CD4-positive, CD25-positive, alpha-beta regulatory T cell (primary cell): Measurements from ENCODE around the gene CLCN4. TPM values are rescaled to one million over a fixed set of nuclear protein-coding genes. Genes with fewer than 3 reads are reported as not detected.

Experiments used
- ATAC-seq, 2 donors: fragments of 150-1000 bp; cut with Tn5 transposase; one replicate each; pipeline ENCODE4 v1.10.0; 2021; ENCODE audit warnings: low read depth in 2 of 2, moderate number of reproducible peaks in 2 of 2, moderate library complexity in 1 of 2
- DNase-seq, 3 donors: peaks; one replicate each; pipeline versions ENCODE4 v3.0.0 to v3.0.0-alpha.2; 2012 to 2022; ENCODE audit warnings: mixed read lengths in 1 of 3
- H3K27ac ChIP-seq: one replicate; pipeline ENCODE4 v1.7.0; 2013; ENCODE audit warnings: mild to moderate bottlenecking, low read length; ENCODE audit not compliant: insufficient read depth, poor library complexity, severe bottlenecking
- H3K27me3 ChIP-seq: one replicate; pipeline ENCODE4 v1.7.0; 2013; ENCODE audit warnings: low read length; ENCODE audit not compliant: control insufficient read depth, insufficient read depth
- H3K36me3 ChIP-seq: one replicate; pipeline ENCODE4 v1.7.0; 2013; ENCODE audit warnings: mild to moderate bottlenecking, low read length, moderate library complexity; ENCODE audit not compliant: control insufficient read depth, insufficient read depth
- H3K4me1 ChIP-seq: 2 replicates; pipeline ENCODE4 v1.7.0; 2013; ENCODE audit warnings: mild to moderate bottlenecking, low read length; ENCODE audit not compliant: insufficient read depth, control insufficient read depth, poor library complexity, severe bottlenecking
- H3K4me3 ChIP-seq: one replicate; pipeline ENCODE4 v1.7.0; 2013; ENCODE audit warnings: low read depth, mild to moderate bottlenecking, low read length, moderate library complexity
- H3K9me3 ChIP-seq, 2 experiments: 1 replicate in 1 of 2; 2 replicates in 1 of 2; pipeline ENCODE4 v1.7.0; 2013; ENCODE audit warnings: low read length in 2 of 2, mild to moderate bottlenecking in 1 of 2, moderate library complexity in 1 of 2; ENCODE audit not compliant: control insufficient read depth in 2 of 2
- H3K27ac Mint-ChIP-seq, 3 donors: one replicate each; pipeline ENCODE4 v1.8.0; 2020 to 2022; ENCODE audit warnings: mild to moderate bottlenecking in 3 of 3, mixed read lengths in 3 of 3, moderate library complexity in 2 of 3
- H3K27me3 Mint-ChIP-seq: one replicate; pipeline ENCODE4 v1.8.0; 2022; ENCODE audit warnings: mild to moderate bottlenecking, mixed read lengths
- H3K36me3 Mint-ChIP-seq: one replicate; pipeline ENCODE4 v1.8.0; 2020; ENCODE audit warnings: mixed read lengths
- H3K4me1 Mint-ChIP-seq, 4 donors: one replicate each; pipeline ENCODE4 v1.8.0; 2020 to 2022; ENCODE audit warnings: mixed read lengths in 4 of 4, mild to moderate bottlenecking in 1 of 4
- H3K4me3 Mint-ChIP-seq, 4 donors: one replicate each; pipeline ENCODE4 v1.8.0; 2020 to 2022; ENCODE audit warnings: mild to moderate bottlenecking in 4 of 4, mixed read lengths in 4 of 4, moderate library complexity in 3 of 4
- H3K9me3 Mint-ChIP-seq, 7 donors: one replicate each; pipeline ENCODE4 v1.8.0; 2020 to 2022; ENCODE audit warnings: mixed read lengths in 7 of 7, mild to moderate bottlenecking in 3 of 7, moderate library complexity in 2 of 7
- polyA plus RNA-seq, 4 donors: library from polyadenylated mRNA; unstranded; fragments of 300-500 nt; fragmentation: Illumina TruSeq; gene quantifications; one replicate each; pipeline ENCODE4 v1.2.3, GENCODE V29; 2021
- total RNA-seq: library from RNA; stranded (reverse); gene quantifications from one replicate; pipeline ENCODE4 v1.2.3, GENCODE V29; 2022

CLCN4 gene
- total and polyA plus RNA-seq, 5 donors from 2014 or later = 0.37 TPM; not detected in 4

DNA sequence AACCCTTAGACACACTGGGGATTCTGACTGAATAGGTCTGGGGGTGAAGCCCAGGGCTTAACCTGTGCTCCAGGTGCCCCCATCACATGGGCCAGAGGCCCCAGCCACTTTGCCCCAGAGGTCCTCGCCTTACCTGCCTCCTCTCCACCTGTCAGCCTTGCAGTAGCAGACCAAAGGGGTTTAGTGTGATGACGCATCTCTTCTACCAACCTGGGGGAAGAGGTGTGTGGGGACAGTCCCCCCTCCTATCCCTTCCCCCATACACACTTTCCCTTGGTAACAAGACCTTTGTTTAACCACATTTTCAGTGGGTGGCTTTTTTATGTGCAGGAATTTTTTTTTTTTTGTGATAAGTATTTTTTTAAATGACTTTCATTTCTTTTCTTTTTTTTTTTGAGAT, 6.3 kb downstream of the CLCN4 start:
- H3K27ac ChIP-seq = no peak overlapping the region
- Mint-ChIP-seq H3K36me3 (no peaks in the 10 kb centered on the region), H3K9me3 (peaks cover 0 to 2% (median 0%) of the 10 kb centered on the region in 7 donors), H3K4me1 (peaks cover 0 to 6% (median 2%) of the 10 kb centered on the region in 4 donors), H3K4me3 (no peak overlapping the region), H3K27ac (no peak overlapping the region), H3K27me3 (peaks cover 23% of the 10 kb centered on the region)
- H3K9me3 ChIP-seq = no peaks in the 10 kb centered on the region
- H3K4me1 ChIP-seq = peaks cover 8% of the 10 kb centered on the region
- no peak overlapping the region for H3K4me3 ChIP-seq
- no peak for DNase-seq
- peaks cover under 1% of the 10 kb centered on the region for H3K27me3 ChIP-seq
- ATAC-seq = no peak
- no peaks in the 10 kb centered on the region for H3K36me3 ChIP-seq

DNA sequence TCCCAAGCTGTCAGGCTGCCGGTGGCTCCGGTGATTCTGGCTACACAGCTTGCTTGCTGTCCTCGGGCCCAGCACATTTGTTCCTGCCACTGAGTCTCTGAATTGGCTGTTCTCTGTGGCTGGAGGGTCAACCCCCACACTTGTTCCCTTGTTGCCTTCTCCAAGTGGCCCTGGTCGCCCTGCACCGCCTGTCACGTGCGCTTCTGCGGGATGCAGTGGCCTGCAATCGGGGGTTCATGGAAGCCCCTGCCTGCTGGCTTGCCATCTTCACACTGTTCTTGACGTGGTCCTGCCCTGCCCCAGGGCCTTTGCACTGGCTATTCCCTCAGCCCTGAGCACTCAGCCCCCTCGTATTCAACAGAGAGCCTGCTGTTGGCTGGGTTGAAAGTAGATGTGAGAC, 8.1 kb downstream of the CLCN4 start:
- Mint-ChIP-seq H3K9me3 (peaks cover 0 to 2% (median 0%) of the 10 kb centered on the region in 7 donors), H3K4me1 (peaks cover 0 to 3% (median 0%) of the 10 kb centered on the region in 4 donors), H3K27ac (no peak overlapping the region), H3K36me3 (no peaks in the 10 kb centered on the region), H3K27me3 (peaks cover 13% of the 10 kb centered on the region), H3K4me3 (no peak overlapping the region)
- no peaks in the 10 kb centered on the region for H3K9me3 ChIP-seq
- ATAC-seq (no peak), DNase-seq (no peak)
- no peaks in the 10 kb centered on the region for H3K27me3 ChIP-seq
- H3K4me1 ChIP-seq = peaks cover 3% of the 10 kb centered on the region
- no peak overlapping the region for H3K27ac ChIP-seq
- no peaks in the 10 kb centered on the region for H3K36me3 ChIP-seq
- no peak overlapping the region for H3K4me3 ChIP-seq

DNA sequence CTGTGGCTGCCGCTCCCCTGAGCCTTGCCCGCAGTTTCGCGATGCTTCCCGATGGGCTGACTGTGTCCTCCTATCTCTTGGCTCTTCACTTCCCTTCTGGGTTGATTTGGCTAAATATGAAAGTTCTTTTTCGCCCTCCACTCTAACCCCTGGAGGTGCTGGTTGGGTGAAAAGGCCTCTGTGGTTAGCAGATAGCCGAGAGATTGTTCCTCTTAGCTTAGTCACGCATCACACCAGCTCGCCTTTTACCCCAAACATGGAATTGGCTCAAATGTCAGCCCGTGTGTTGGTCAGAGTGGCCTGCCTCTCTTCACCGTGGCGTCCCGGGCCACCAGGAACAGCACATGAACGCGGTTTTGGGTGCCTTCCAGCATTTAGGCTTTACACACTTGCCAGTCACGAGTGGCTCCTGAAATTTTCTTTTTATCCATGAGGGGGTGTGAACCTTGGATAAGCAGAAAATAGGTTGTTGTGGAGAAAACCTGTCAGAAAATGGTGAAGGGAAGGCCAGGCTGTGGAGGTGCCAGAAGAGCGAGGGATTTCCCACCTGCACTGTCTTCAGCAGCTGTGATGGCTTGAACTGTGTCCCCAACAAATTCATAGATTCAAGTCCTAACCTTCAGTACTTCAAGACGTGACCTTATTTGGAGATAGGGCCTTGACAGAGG, 8.9 kb downstream of the CLCN4 start:
- H3K27me3 Mint-ChIP-seq = peaks cover 5% of the 10 kb centered on the region
- ATAC-seq = no peak
- no peak overlapping the region for H3K4me3 Mint-ChIP-seq
- H3K27me3 ChIP-seq = no peaks in the 10 kb centered on the region
- H3K9me3 Mint-ChIP-seq = peaks cover 0 to 2% (median 0%) of the 10 kb centered on the region in 7 donors
- H3K4me1 Mint-ChIP-seq = peaks cover 0 to 3% (median 0%) of the 10 kb centered on the region in 4 donors
- no peak overlapping the region for H3K4me3 ChIP-seq
- DNase-seq = no peak
- H3K36me3 Mint-ChIP-seq = no peaks in the 10 kb centered on the region
- no peaks in the 10 kb centered on the region for H3K36me3 ChIP-seq
- H3K27ac ChIP-seq = no peak overlapping the region
- H3K27ac Mint-ChIP-seq = no peak overlapping the region
- no peaks in the 10 kb centered on the region for H3K9me3 ChIP-seq
- peaks cover 3% of the 10 kb centered on the region for H3K4me1 ChIP-seq

DNA sequence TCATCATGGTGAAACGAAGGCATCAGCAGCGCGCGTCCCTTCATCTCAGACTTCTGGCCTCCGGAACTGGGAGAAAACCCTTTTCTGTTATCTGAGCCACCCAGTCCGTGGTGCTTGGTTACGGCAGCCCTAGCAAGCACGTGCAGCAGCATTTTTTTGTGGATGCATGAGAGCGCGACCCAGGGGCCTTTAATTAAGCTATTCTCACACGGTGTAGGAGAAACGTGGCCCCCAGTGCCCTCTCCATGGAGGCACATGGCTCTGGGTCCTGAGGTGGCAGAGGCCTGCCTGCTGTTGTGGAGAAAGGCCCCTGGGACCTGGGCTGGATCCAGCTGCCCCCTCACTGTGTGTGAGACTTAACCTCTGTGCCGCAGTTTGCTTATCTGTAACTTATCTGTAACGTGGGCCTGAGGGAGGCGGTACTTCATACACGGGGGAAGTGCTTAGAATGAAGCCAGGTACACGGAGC, 9.5 kb downstream of the CLCN4 start:
- H3K9me3 Mint-ChIP-seq = peaks cover 0 to 2% (median 0%) of the 10 kb centered on the region in 7 donors
- Histone ChIP-seq H3K27me3 (no peaks in the 10 kb centered on the region), H3K27ac (no peak overlapping the region), H3K4me1 (peaks cover 3% of the 10 kb centered on the region), H3K4me3 (no peak overlapping the region), H3K36me3 (no peaks in the 10 kb centered on the region), H3K9me3 (no peaks in the 10 kb centered on the region)
- peaks cover under 1% of the 10 kb centered on the region for H3K27me3 Mint-ChIP-seq
- no peak overlapping the region for H3K27ac Mint-ChIP-seq
- no peaks in the 10 kb centered on the region for H3K36me3 Mint-ChIP-seq
- H3K4me3 Mint-ChIP-seq = no peak overlapping the region
- no peak for ATAC-seq
- DNase-seq = no peak
- peaks cover 0 to 3% (median 0%) of the 10 kb centered on the region in 4 donors for H3K4me1 Mint-ChIP-seq

DNA sequence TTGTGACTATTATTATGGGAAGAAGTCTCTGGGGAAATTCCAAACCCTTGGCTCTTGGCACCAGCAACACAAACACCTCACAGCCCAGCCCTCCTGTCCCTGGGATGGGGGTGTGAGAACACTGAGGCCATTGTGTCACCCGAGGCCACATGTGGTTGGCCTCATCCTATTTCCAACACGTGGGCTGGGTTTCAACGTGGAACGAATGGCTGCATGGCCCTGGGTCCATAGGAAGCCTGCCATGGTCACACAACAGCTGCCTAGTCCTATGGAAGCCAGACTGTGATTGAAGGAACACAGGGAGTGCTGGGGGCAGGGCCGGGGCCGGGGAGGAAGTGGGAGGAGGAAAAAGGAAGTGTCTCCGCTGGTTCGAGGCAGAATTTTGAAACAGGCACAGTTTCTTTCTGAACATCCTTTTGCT, 10.0 kb downstream of the CLCN4 start:
- ATAC-seq (no peak), DNase-seq (no peak)
- no peaks in the 10 kb centered on the region for H3K9me3 ChIP-seq
- Mint-ChIP-seq H3K27ac (no peak overlapping the region), H3K4me3 (no peak overlapping the region), H3K36me3 (no peaks in the 10 kb centered on the region), H3K4me1 (peaks cover 0 to 3% (median 0%) of the 10 kb centered on the region in 4 donors), H3K9me3 (peaks cover 0 to 2% (median 0%) of the 10 kb centered on the region in 7 donors), H3K27me3 (no peaks in the 10 kb centered on the region)
- no peak overlapping the region for H3K4me3 ChIP-seq
- H3K36me3 ChIP-seq = no peaks in the 10 kb centered on the region
- H3K27ac ChIP-seq = no peak overlapping the region
- peaks cover 3% of the 10 kb centered on the region for H3K4me1 ChIP-seq
- H3K27me3 ChIP-seq = no peaks in the 10 kb centered on the region

DNA sequence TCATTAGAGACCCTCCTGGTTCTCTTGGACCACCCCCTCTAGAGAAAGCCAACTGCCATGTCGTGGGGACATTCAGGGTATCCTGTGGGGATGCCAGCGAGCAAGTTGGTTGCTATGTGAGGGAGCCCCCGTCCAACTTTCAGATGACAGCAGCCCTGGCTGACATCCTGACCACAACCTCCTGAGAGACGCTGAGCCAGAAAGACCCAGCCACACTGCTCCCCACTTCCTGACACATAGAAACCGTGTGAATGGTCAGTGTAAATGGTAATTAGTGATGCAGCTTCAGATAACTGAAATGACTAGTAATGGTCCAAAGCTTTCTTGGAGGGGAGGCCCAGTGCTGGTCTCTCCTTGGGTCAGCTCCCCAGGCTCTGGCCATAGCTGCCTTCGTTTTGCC, 10.8 kb downstream of the CLCN4 start:
- DNase-seq (no peak), ATAC-seq (no peak)
- peaks cover 0 to 3% (median 0%) of the 10 kb centered on the region in 4 donors for H3K4me1 Mint-ChIP-seq
- H3K27ac Mint-ChIP-seq = no peak overlapping the region
- Histone ChIP-seq H3K9me3 (no peaks in the 10 kb centered on the region), H3K27ac (no peak overlapping the region), H3K4me3 (no peak overlapping the region), H3K4me1 (peaks cover 3% of the 10 kb centered on the region), H3K27me3 (no peaks in the 10 kb centered on the region), H3K36me3 (no peaks in the 10 kb centered on the region)
- H3K27me3 Mint-ChIP-seq = no peaks in the 10 kb centered on the region
- H3K36me3 Mint-ChIP-seq = no peaks in the 10 kb centered on the region
- no peak overlapping the region for H3K4me3 Mint-ChIP-seq
- no peaks in the 10 kb centered on the region for H3K9me3 Mint-ChIP-seq

DNA sequence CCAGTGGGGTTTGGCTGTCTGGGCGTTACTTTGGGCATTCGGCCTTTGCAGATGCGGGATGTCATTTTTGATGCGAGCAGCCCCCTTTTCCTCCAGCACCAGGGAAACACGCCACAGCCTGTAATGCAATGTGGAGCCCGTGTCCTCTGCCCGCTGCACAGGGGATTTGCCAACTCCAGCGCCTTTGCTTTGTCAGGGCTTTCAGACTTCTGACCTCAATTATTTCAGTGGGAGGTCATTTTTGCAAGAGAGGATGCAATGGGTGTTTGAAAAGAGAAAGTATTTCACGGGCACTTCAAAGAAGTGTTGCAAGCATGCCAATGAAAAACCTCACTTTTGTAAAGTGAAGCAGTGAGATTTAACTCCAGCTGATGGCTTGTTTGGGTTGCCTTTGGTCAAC, 11.5 kb downstream of the CLCN4 start:
- Mint-ChIP-seq H3K4me1 (peaks cover 0 to 3% (median 0%) of the 10 kb centered on the region in 4 donors), H3K27me3 (no peaks in the 10 kb centered on the region), H3K4me3 (no peak overlapping the region), H3K36me3 (no peaks in the 10 kb centered on the region), H3K9me3 (no peaks in the 10 kb centered on the region), H3K27ac (no peak overlapping the region)
- DNase-seq (no peak), ATAC-seq (no peak)
- no peaks in the 10 kb centered on the region for H3K36me3 ChIP-seq
- H3K4me1 ChIP-seq = peaks cover 3% of the 10 kb centered on the region
- no peak overlapping the region for H3K4me3 ChIP-seq
- no peaks in the 10 kb centered on the region for H3K9me3 ChIP-seq
- no peak overlapping the region for H3K27ac ChIP-seq
- H3K27me3 ChIP-seq = no peaks in the 10 kb centered on the region

DNA sequence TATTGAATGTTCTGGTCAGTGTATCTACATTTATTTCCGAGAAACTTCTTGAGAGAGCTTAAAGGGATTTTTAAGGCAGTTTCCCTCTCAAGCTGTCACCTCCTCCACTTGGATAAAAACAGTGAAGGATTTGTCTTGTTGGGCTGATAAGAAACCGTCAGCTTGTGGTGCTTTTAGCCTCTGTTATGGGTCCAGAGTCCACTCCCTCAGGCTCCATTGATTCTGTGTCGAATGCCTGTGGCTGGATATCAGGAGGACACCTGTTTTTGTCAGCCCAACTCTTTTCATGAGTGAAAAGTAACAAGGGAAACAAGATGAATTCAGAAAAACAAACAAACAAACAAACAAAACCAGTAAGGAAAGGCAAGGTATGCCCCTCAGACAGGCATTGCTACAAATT, 12.4 kb downstream of the CLCN4 start:
- no peaks in the 10 kb centered on the region for H3K9me3 Mint-ChIP-seq
- H3K4me3 Mint-ChIP-seq = no peak overlapping the region
- no peak overlapping the region for H3K4me3 ChIP-seq
- DNase-seq (no peak), ATAC-seq (no peak)
- no peak overlapping the region for H3K27ac ChIP-seq
- peaks cover 0 to 3% (median 0%) of the 10 kb centered on the region in 4 donors for H3K4me1 Mint-ChIP-seq
- H3K36me3 Mint-ChIP-seq = no peaks in the 10 kb centered on the region
- H3K27me3 Mint-ChIP-seq = no peaks in the 10 kb centered on the region
- no peaks in the 10 kb centered on the region for H3K27me3 ChIP-seq
- no peaks in the 10 kb centered on the region for H3K9me3 ChIP-seq
- no peak overlapping the region for H3K27ac Mint-ChIP-seq
- peaks cover 3% of the 10 kb centered on the region for H3K4me1 ChIP-seq
- H3K36me3 ChIP-seq = no peaks in the 10 kb centered on the region
